Ammon's horn (tissue), 1 donor: ENCODE results near the gene CLTCL1.
"Not testable (repeated sequence)": the region's sequence is repeated elsewhere in the genome, so short reads cannot be mapped to it uniquely, and the experiment has no call there.

Experiments used
- DNase-seq: peaks from one replicate; pipeline ENCODE4 v3.0.0-alpha.2; 2016; ENCODE audit warnings: low spot score

Gene CLTCL1

GRCh38 chr22:19216579-19216978 is 74.9 kb downstream of the CLTCL1 start:
- DNase-seq: no peak

GRCh38 chr22:19215360-19215759 is 76.2 kb downstream of the CLTCL1 start:
- no peak for DNase-seq

GRCh38 chr22:19214078-19214473 is 77.4 kb downstream of the CLTCL1 start:
- no peak for DNase-seq

GRCh38 chr22:19213442-19214077 is 78.0 kb downstream of the CLTCL1 start:
- peak; percentile 66 for DNase-seq

GRCh38 chr22:19213001-19213400 is 78.5 kb downstream of the CLTCL1 start:
- no peak for DNase-seq

GRCh38 chr22:19212302-19212870 is 79.1 kb downstream of the CLTCL1 start:
- no peak for DNase-seq

- DNase-seq: no peak
These were observed 81.3 kb downstream of the CLTCL1 start for GRCh38 chr22:19210188-19210587.

- DNase-seq: no peak
These were observed 83.2 kb downstream of the CLTCL1 start for GRCh38 chr22:19208287-19208847.

GRCh38 chr22:19207884-19208283 is 83.6 kb downstream of the CLTCL1 start:
- no peak for DNase-seq

GRCh38 chr22:19207401-19207808 is 84.1 kb downstream of the CLTCL1 start:
- peak; percentile 40 for DNase-seq

- DNase-seq: no peak
These were observed 85.2 kb downstream of the CLTCL1 start for GRCh38 chr22:19206287-19206686.

GRCh38 chr22:19204640-19205039 is 86.9 kb downstream of the CLTCL1 start:
- no peak for DNase-seq

GRCh38 chr22:19203834-19204233 is 87.7 kb downstream of the CLTCL1 start:
- no peak for DNase-seq

- DNase-seq: not testable (repeated sequence)
These were observed 88.7 kb downstream of the CLTCL1 start for GRCh38 chr22:19202799-19203186.

- no peak for DNase-seq
These were observed 89.4 kb downstream of the CLTCL1 start for GRCh38 chr22:19201869-19202798.

GRCh38 chr22:19201130-19201868 is 90.2 kb downstream of the CLTCL1 start:
- no peak for DNase-seq

- no peak for DNase-seq
These were observed 92.0 kb downstream of the CLTCL1 start for GRCh38 chr22:19199479-19199878.

- no peak for DNase-seq
These were observed 93.3 kb downstream of the CLTCL1 start for GRCh38 chr22:19197997-19198865.

GRCh38 chr22:19196841-19197612 is 94.5 kb downstream of the CLTCL1 start:
- no peak for DNase-seq
